Left ventricle myocardium inferior (tissue), 1 donor: ENCODE results near the gene PTPRC. TPM values are rescaled to one million over a fixed set of nuclear protein-coding genes. Genes with fewer than 3 reads are reported as not detected.

Experiments used
- DNase-seq: peaks from one replicate; pipeline ENCODE4 v3.0.0-alpha.2; 2020
- H3K27ac ChIP-seq: fragments of 200-600 bp; replicated peaks from 2 replicates; pipeline ENCODE4 v1.8.0; 2021
- H3K27me3 ChIP-seq: fragments of 200-600 bp; 2 replicates; pipeline ENCODE4 v1.8.0; 2021; ENCODE audit warnings: low read depth
- H3K36me3 ChIP-seq: fragments of 200-600 bp; 2 replicates; pipeline ENCODE4 v1.8.0; 2021
- H3K4me1 ChIP-seq: fragments of 200-600 bp; 2 replicates; pipeline ENCODE4 v1.8.0; 2021
- H3K4me3 ChIP-seq: fragments of 200-600 bp; 2 replicates; pipeline ENCODE4 v1.8.0; 2021; ENCODE audit warnings: mild to moderate bottlenecking, moderate library complexity
- H3K9me3 ChIP-seq: fragments of 200-600 bp; replicated peaks from 2 replicates; pipeline ENCODE4 v1.8.0; 2021
- intact Hi-C: fragments of 100-400 bp; cut with micrococcal nuclease; formaldehyde crosslinking; loops from one replicate; pipeline ENCODE4 v1.11.0; 2022
- total RNA-seq: library from RNA; stranded (reverse); fragmentation: NEBNext Ultra II Directional; extraction: Animal tissue kit (Norgen Biotek cat#: 25700); gene quantifications from one replicate; pipeline ENCODE4 v1.2.1, GENCODE V29; 2021
- TF ChIP-seq, protein P1 (sequence below): fragments of 200-600 bp; IDR thresholded peaks from 2 replicates; pipeline ENCODE4 v1.8.0; 2021; ENCODE audit warnings: antibody characterized with exemption, mild to moderate bottlenecking, borderline replicate concordance
- donor health status: DM: no; HTN: yes; CAD: no; lungs with severe emphysema.

Gene PTPRC
- total RNA-seq, 1 donor from 2014 or later: 7.5 TPM

- Histone ChIP-seq H3K27me3 (no peaks in the 10 kb centered on the region), H3K4me1 (no peaks in the 10 kb centered on the region), H3K27ac (no peak overlapping the region), H3K4me3 (no peak overlapping the region), H3K36me3 (no peaks in the 10 kb centered on the region), H3K9me3 (no peaks in the 10 kb centered on the region)
- TF ChIP-seq, protein P1, sequence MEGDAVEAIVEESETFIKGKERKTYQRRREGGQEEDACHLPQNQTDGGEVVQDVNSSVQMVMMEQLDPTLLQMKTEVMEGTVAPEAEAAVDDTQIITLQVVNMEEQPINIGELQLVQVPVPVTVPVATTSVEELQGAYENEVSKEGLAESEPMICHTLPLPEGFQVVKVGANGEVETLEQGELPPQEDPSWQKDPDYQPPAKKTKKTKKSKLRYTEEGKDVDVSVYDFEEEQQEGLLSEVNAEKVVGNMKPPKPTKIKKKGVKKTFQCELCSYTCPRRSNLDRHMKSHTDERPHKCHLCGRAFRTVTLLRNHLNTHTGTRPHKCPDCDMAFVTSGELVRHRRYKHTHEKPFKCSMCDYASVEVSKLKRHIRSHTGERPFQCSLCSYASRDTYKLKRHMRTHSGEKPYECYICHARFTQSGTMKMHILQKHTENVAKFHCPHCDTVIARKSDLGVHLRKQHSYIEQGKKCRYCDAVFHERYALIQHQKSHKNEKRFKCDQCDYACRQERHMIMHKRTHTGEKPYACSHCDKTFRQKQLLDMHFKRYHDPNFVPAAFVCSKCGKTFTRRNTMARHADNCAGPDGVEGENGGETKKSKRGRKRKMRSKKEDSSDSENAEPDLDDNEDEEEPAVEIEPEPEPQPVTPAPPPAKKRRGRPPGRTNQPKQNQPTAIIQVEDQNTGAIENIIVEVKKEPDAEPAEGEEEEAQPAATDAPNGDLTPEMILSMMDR: no peak
- no peak for DNase-seq
- intact Hi-C loops: no loop called here
Measured at GRCh38 chr1:198653808-198654413, 15.1 kb downstream of the PTPRC start.

DNA sequence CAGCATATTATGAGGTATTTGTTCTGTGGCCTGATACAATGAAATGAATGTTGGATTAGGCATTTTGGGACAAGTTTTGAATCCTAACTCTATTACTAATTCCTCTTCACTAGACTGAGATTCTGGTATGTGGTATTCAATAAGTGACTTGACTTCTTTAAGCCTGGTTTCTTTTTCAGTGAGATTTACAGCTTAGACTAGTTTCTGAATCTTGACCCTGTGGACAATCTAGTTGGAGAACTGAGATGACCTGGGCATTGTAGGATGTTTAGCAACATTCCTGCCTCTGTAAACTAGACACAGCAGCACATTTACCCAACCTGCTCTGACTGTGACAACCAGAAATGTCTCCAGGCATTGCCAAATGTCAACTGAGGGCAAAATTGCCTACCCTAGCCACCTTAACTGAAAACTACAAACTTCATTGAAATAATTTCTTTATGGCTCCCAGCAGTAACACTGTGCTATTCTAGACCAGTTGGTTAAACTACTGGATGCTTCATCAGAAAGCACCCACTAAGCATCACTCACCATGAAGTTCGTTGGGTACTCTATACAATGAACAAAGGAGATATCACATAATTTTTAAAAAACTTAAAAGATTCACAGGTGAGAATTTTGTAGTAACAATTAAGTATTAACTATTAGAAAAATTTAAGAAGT lies 16.8 kb downstream of the PTPRC start:
- H3K4me1 ChIP-seq: no peaks in the 10 kb centered on the region
- intact Hi-C loops: no loop called here
- H3K27ac ChIP-seq: no peak overlapping the region
- DNase-seq: no peak
- no peaks in the 10 kb centered on the region for H3K27me3 ChIP-seq
- no peaks in the 10 kb centered on the region for H3K36me3 ChIP-seq
- no peak overlapping the region for H3K4me3 ChIP-seq
- TF ChIP-seq, protein P1: no peak
- H3K9me3 ChIP-seq: no peaks in the 10 kb centered on the region

- no peak overlapping the region for H3K4me3 ChIP-seq
- DNase-seq: no peak
- H3K27ac ChIP-seq: no peak overlapping the region
Measured at GRCh38 chr1:198656500-198656932, 17.7 kb downstream of the PTPRC start.

DNA sequence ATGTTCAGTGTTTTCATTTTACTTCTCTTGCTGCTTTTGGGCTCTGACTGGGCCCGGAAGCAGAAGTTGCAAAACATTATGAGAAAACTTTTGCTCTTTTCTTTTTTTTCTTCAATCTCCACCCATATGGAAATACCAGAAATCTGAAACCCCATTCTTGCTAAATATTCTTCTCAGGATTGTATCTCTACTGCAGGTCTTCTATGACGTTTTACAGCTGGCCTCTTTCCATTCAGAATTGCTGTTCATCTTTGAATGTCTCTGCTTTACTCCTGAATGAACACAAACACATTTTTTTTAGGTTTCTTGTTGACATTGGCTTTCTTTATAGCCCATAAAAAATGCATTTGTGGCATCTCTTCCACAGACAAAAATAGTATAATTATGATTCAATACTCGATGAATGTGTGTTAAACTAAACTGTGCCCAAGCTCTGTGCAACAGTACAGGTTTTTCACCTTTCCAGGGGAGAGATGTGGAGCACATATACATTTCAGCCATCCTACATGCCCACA lies 18.8 kb downstream of the PTPRC start:
- TF ChIP-seq, protein P1: no peak
- Histone ChIP-seq H3K36me3 (no peaks in the 10 kb centered on the region), H3K4me1 (no peaks in the 10 kb centered on the region), H3K4me3 (no peak overlapping the region), H3K27me3 (no peaks in the 10 kb centered on the region), H3K27ac (no peak overlapping the region), H3K9me3 (no peaks in the 10 kb centered on the region)
- no peak for DNase-seq
- intact Hi-C loops: no loop called here

More at GRCh38 chr1:198656500-198656932, 17.7 kb downstream of the PTPRC start:
- no peaks in the 10 kb centered on the region for H3K4me1 ChIP-seq
- H3K27me3 ChIP-seq: no peaks in the 10 kb centered on the region
- no peaks in the 10 kb centered on the region for H3K9me3 ChIP-seq
- intact Hi-C loops: no loop called here
- no peaks in the 10 kb centered on the region for H3K36me3 ChIP-seq
- TF ChIP-seq, protein P1: no peak

DNA sequence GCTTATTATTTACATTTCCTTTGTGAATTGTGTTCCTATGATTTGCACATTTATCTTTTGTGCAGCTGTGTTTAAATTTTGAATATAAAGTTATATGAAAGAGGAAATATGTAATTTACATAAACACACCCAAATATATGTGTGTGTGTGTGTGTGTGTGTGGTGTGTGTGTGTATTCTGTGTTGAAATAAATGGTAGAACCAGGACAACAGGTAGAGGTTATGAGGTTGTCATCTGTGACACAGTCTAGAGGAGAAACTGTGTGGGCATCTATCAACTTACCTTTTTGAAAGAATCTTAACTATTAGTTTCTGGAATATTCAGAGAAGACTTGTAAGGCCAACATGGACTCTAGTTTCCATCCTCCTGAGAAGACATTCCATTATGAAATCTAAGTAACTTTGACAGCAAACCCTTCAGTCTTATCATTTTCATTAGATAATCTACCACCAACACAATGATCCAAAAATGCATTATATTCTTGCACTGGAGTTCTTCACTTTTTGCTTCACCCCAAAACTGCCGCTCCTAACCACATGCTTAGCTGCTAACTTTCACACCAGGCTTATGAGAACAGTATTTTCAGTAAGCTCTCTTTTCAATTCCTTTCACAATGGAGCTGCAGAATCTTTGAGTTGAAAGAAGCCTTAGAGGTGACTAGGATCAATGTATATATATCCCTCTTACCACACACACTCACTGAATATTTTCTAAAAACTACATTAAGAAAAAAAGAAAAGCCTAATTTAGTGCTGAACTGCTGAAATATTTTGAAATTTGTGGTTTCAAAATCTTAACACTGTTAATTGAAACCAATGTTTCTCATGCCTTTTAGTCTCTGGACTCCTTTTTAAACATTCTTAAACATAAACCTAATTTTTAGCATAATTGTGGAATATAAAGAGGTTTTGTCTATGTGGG lies 21.8 kb downstream of the PTPRC start:
- Histone ChIP-seq H3K27ac (no peak overlapping the region), H3K9me3 (no peaks in the 10 kb centered on the region), H3K4me1 (no peaks in the 10 kb centered on the region), H3K27me3 (peaks cover 4% of the 10 kb centered on the region), H3K36me3 (no peaks in the 10 kb centered on the region), H3K4me3 (no peak overlapping the region)
- DNase-seq: no peak
- intact Hi-C loops: no loop called here
- TF ChIP-seq, protein P1: no peak
